Trophoblast cell (in vitro differentiated cells and primary cell): Measurements from ENCODE around the gene CD47.

Experiments used
- DNase-seq, 2 donors: peaks; one replicate each; pipeline ENCODE4 v3.0.0-alpha.2; 2016
- H2AFZ ChIP-seq: 2 replicates; pipeline ENCODE4 v1.6.1; 2013; ENCODE audit warnings: low read length, moderate library complexity, mild to moderate bottlenecking; ENCODE audit not compliant: insufficient read depth, poor library complexity
- H2AK5ac ChIP-seq: 2 replicates; pipeline ENCODE4 v1.6.1; 2013; ENCODE audit warnings: mild to moderate bottlenecking, low read length
- H2BK120ac ChIP-seq: 2 replicates; pipeline ENCODE4 v1.6.1; 2013; ENCODE audit warnings: low read length, mild to moderate bottlenecking, moderate library complexity; ENCODE audit not compliant: insufficient read depth, poor library complexity
- H2BK12ac ChIP-seq: 2 replicates; pipeline ENCODE4 v1.6.1; 2013; ENCODE audit warnings: mild to moderate bottlenecking, low read length, moderate library complexity
- H2BK5ac ChIP-seq: 2 replicates; pipeline ENCODE4 v1.6.1; 2013; ENCODE audit warnings: low read length, low read depth, moderate library complexity, mild to moderate bottlenecking; ENCODE audit not compliant: poor library complexity
- H3K14ac ChIP-seq: 2 replicates; pipeline ENCODE4 v1.6.1; 2013; ENCODE audit warnings: mild to moderate bottlenecking, low read length
- H3K18ac ChIP-seq: 2 replicates; pipeline ENCODE4 v1.6.1; 2013; ENCODE audit warnings: mild to moderate bottlenecking, low read length
- H3K23ac ChIP-seq: 2 replicates; pipeline ENCODE4 v1.6.1; 2013; ENCODE audit warnings: low read length
- H3K27ac ChIP-seq: 2 replicates; pipeline ENCODE4 v1.5.1; 2013; ENCODE audit warnings: low read depth, mild to moderate bottlenecking, inconsistent platforms, low read length, moderate library complexity
- H3K27me3 ChIP-seq: 2 replicates; pipeline ENCODE4 v1.6.1; 2013; ENCODE audit warnings: inconsistent platforms, mild to moderate bottlenecking, low read length, moderate library complexity; ENCODE audit not compliant: insufficient read depth
- H3K36me3 ChIP-seq, 2 experiments: 1 replicate in 1 of 2; 2 replicates in 1 of 2; pipeline ENCODE4 v1.6.1; 2013; ENCODE audit warnings: low read length in 2 of 2, mild to moderate bottlenecking in 2 of 2, moderate library complexity in 1 of 2; ENCODE audit not compliant: insufficient read depth in 2 of 2, control insufficient read depth in 1 of 2
- H3K4ac ChIP-seq: 2 replicates; pipeline ENCODE4 v1.6.1; 2013; ENCODE audit warnings: low read depth, mild to moderate bottlenecking, low read length, moderate library complexity
- H3K4me1 ChIP-seq, 2 experiments: 1 replicate in 1 of 2; 2 replicates in 1 of 2; pipeline ENCODE4 v1.6.1; 2013; ENCODE audit warnings: low read length in 2 of 2, mild to moderate bottlenecking in 2 of 2, moderate library complexity in 1 of 2; ENCODE audit not compliant: insufficient read depth in 2 of 2, control insufficient read depth in 1 of 2
- H3K4me2 ChIP-seq: 2 replicates; pipeline ENCODE4 v1.6.1; 2013; ENCODE audit warnings: inconsistent platforms, mild to moderate bottlenecking, low read length, moderate library complexity
- H3K4me3 ChIP-seq: 2 replicates; pipeline ENCODE4 v1.5.1; 2013; ENCODE audit warnings: mild to moderate bottlenecking, low read depth, low read length, inconsistent platforms
- H3K79me1 ChIP-seq: one replicate; pipeline ENCODE4 v1.6.1; 2013; ENCODE audit warnings: low read length
- H3K79me2 ChIP-seq: 2 replicates; pipeline ENCODE4 v1.6.1; 2013; ENCODE audit warnings: low read length, mild to moderate bottlenecking; ENCODE audit not compliant: control insufficient read depth, insufficient read depth, poor library complexity
- H3K9ac ChIP-seq: 2 replicates; pipeline ENCODE4 v1.6.1; 2013; ENCODE audit warnings: mild to moderate bottlenecking, low read length
- H3K9me3 ChIP-seq: 2 replicates; pipeline ENCODE4 v1.6.1; 2013; ENCODE audit warnings: low read depth, mild to moderate bottlenecking, control low read depth, inconsistent platforms, low read length; ENCODE audit not compliant: insufficient read depth
- H4K12ac ChIP-seq: 2 replicates; pipeline ENCODE4 v1.6.1; 2013; ENCODE audit warnings: low read depth, mild to moderate bottlenecking, low read length, moderate library complexity
- H4K8ac ChIP-seq: 2 replicates; pipeline ENCODE4 v1.6.1; 2013; ENCODE audit warnings: low read depth, mild to moderate bottlenecking, low read length, moderate library complexity
- H4K91ac ChIP-seq: one replicate; pipeline ENCODE4 v1.6.1; 2013; ENCODE audit warnings: low read depth, mild to moderate bottlenecking, low read length, moderate library complexity
- WGBS: extraction: QIAGEN DNeasy Blood & Tissue Kit; methylation state at CpG from one replicate; pipeline ENCODE4 v1.1.7; 2013; ENCODE audit warnings: missing lambda C conversion rate; ENCODE audit not compliant: insufficient read length, insufficient coverage; ENCODE audit errors: extremely low coverage; 5-methylcytosine and 5-hydroxymethylcytosine counted together

CD47 gene

DNA sequence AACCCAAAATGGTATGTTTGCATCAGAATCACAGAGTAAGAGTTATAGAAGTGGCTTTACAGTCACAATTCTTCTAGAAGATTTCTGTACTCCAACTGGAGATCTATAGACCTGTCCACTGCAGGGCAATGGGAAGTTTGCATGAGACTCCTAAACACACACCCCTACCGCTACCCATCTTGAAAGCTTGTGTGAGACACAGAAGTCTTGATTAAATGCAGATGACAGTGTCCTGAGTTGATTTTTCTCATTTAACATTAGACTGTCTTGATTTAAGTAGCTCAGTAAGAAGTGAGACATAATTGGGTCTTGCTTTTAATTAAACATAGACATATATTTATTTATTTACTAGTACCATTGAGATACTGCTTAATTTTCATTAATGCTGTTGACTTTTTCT lies 54.4 kb downstream of the CD47 start:
- Histone ChIP-seq H2AK5ac (no peak overlapping the region), H3K4me2 (no peak overlapping the region), H4K12ac (no peak overlapping the region), H3K27ac (no peak overlapping the region), H2BK5ac (no peak overlapping the region), H4K91ac (no peak overlapping the region), H3K4me3 (no peak overlapping the region), H3K36me3 (no peaks in the 10 kb centered on the region), H2BK12ac (no peak overlapping the region), H3K4me1 (peaks cover 7 to 11% of the 10 kb centered on the region in 2 experiments), H3K14ac (no peak overlapping the region), H3K4ac (no peak overlapping the region), H3K79me1 (peaks cover 12% of the 10 kb centered on the region), H3K23ac (no peak overlapping the region), H3K9ac (no peak overlapping the region), H3K79me2 (no peaks in the 10 kb centered on the region), H4K8ac (no peak overlapping the region), H3K18ac (no peak overlapping the region), H2BK120ac (no peak overlapping the region), H3K9me3 (no peaks in the 10 kb centered on the region), H3K27me3 (no peaks in the 10 kb centered on the region), H2AFZ (no peak overlapping the region)
- DNase-seq, result no peak
- no CpG with 5 or more reads among the region's 1 CpG for WGBS

DNA sequence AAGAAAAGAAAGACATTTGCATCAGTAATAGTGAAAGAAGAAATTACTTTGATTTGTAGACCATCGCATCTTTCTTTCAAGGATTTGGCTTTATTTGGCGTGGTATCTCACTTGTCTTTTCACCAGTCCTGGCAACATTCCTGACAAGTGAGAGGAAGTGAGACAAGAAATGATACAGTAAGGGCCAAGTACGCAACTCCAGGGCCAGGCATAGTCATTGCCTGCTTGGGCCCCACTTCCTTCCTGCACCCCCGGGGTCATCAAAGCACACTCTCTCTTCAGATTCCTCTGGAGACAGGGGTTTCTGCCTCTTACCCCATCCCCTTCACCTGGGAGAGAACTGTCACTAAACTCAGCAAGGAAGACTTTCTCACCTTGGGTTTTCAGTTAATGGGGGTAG lies 55.1 kb downstream of the CD47 start:
- no peaks in the 10 kb centered on the region for H3K9me3 ChIP-seq
- H3K36me3 ChIP-seq, result no peaks in the 10 kb centered on the region
- no peak overlapping the region for H2AFZ ChIP-seq
- H3K14ac ChIP-seq, result no peak overlapping the region
- no peak overlapping the region for H2AK5ac ChIP-seq
- H3K79me2 ChIP-seq, result no peaks in the 10 kb centered on the region
- no peak overlapping the region for H3K4me2 ChIP-seq
- no peak overlapping the region for H3K27ac ChIP-seq
- H3K4me1 ChIP-seq, result peaks cover 8 to 15% of the 10 kb centered on the region in 2 experiments
- peak overlapping the region; percentile 30 for H4K8ac ChIP-seq
- H2BK12ac ChIP-seq, result peak overlapping the region; percentile 21
- peaks cover 15% of the 10 kb centered on the region for H3K79me1 ChIP-seq
- no peak for DNase-seq
- WGBS, result no CpG with 5 or more reads among the region's 4 CpGs
- H4K12ac ChIP-seq, result no peak overlapping the region
- peak overlapping the region; percentile 26 for H2BK120ac ChIP-seq
- no peak overlapping the region for H3K23ac ChIP-seq
- H4K91ac ChIP-seq, result no peak overlapping the region
- no peak overlapping the region for H3K4ac ChIP-seq
- H3K18ac ChIP-seq, result no peak overlapping the region
- H3K9ac ChIP-seq, result no peak overlapping the region
- H2BK5ac ChIP-seq, result no peak overlapping the region
- H3K27me3 ChIP-seq, result no peaks in the 10 kb centered on the region
- H3K4me3 ChIP-seq, result no peak overlapping the region

DNA sequence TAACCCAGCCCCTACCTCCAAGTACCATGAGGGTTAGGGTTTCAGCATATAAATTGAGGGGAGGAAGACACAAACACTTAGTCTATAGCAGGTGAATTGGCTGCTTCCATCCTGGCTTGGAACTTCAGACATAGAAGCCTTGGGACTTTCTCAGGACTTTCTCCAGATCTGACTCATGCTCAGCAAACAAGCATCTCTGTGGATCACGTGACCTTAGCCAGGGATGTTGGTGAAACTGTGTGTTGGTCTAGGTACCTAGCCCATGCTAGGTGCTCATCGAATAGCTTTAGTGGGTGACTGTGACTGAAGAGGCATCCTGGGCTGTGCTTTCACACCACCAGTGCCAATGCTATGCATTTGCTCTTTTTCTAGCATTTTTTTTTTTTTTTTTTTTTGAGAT lies 58.9 kb downstream of the CD47 start:
- no peak overlapping the region for H3K4me3 ChIP-seq

DNA sequence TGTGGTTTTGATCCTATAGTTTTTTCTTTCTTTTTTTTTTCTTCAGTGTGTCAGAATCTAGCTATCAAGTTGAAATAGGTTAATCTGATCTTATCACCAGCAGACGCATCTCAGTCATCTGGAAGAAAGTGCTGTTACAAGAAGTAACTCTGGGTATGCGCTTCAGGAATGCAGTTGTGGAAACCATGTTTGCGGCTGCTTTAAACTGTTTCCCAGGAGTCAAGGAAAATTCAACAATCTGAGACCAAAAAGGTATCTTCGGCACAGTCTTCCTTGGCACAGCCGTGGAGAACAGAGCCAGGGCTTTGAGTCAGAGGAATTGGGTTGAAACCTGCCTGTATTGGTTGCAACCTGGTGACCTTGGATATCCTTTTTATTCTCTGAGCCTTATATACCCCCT lies 59.9 kb downstream of the CD47 start:
- peak overlapping the region; percentile 64 for H3K14ac ChIP-seq
- no CpG with 5 or more reads among the region's 5 CpGs for WGBS
- peak overlapping the region; percentile 74 for H4K91ac ChIP-seq
- no peak overlapping the region for H2AK5ac ChIP-seq
- peaks cover 23% of the 10 kb centered on the region for H3K79me1 ChIP-seq
- H3K4me1 ChIP-seq, result peaks cover 8 to 24% of the 10 kb centered on the region in 2 experiments
- peak; percentile 70 to 93 for DNase-seq
- H4K8ac ChIP-seq, result peak overlapping the region; percentile 39
- H3K27ac ChIP-seq, result peak overlapping the region; percentile 90
- H2BK120ac ChIP-seq, result peak overlapping the region; percentile 96
- no peak overlapping the region for H4K12ac ChIP-seq
- H2BK12ac ChIP-seq, result peak overlapping the region; percentile 97
- no peaks in the 10 kb centered on the region for H3K27me3 ChIP-seq
- no peak overlapping the region for H3K4me3 ChIP-seq
- H3K9me3 ChIP-seq, result no peaks in the 10 kb centered on the region
- H2BK5ac ChIP-seq, result peak overlapping the region; percentile 83
- no peaks in the 10 kb centered on the region for H3K79me2 ChIP-seq
- no peaks in the 10 kb centered on the region for H3K36me3 ChIP-seq
- H3K4me2 ChIP-seq, result no peak overlapping the region
- H3K4ac ChIP-seq, result peak overlapping the region; percentile 60
- peak overlapping the region; percentile 70 for H2AFZ ChIP-seq
- H3K9ac ChIP-seq, result no peak overlapping the region
- H3K18ac ChIP-seq, result no peak overlapping the region
- H3K23ac ChIP-seq, result no peak overlapping the region

More for the DNA sequence above, 58.9 kb downstream of the CD47 start:
- H3K14ac ChIP-seq, result peak overlapping the region; percentile 37
- peak overlapping the region; percentile 6 for H2BK12ac ChIP-seq
- WGBS, result no CpG with 5 or more reads among the region's 2 CpGs
- H3K36me3 ChIP-seq, result no peaks in the 10 kb centered on the region
- peaks cover 23% of the 10 kb centered on the region for H3K79me1 ChIP-seq
- no peaks in the 10 kb centered on the region for H3K27me3 ChIP-seq
- H3K4me2 ChIP-seq, result no peak overlapping the region
- H2BK5ac ChIP-seq, result peak overlapping the region; percentile 59
- no peak overlapping the region for H3K9ac ChIP-seq
- H4K8ac ChIP-seq, result no peak overlapping the region
- no peak overlapping the region for H2AK5ac ChIP-seq
- DNase-seq, result peak in 1 of 2 donors; percentile 58
- no peaks in the 10 kb centered on the region for H3K79me2 ChIP-seq
- H4K12ac ChIP-seq, result no peak overlapping the region
- H3K18ac ChIP-seq, result no peak overlapping the region
- peaks cover 8 to 24% of the 10 kb centered on the region in 2 experiments for H3K4me1 ChIP-seq
- H3K23ac ChIP-seq, result no peak overlapping the region
- no peak overlapping the region for H3K4ac ChIP-seq
- no peak overlapping the region for H2AFZ ChIP-seq
- no peak overlapping the region for H3K27ac ChIP-seq
- peak overlapping the region; percentile 71 for H2BK120ac ChIP-seq
- peak overlapping the region; percentile 56 for H4K91ac ChIP-seq
- no peaks in the 10 kb centered on the region for H3K9me3 ChIP-seq
